GM23248 (cell line): ENCODE results near the gene PGA4.

Experiments used
- EZH2 ChIP-seq: fragments of 200-600 bp; sonication (generic); IDR thresholded peaks from 2 replicates; pipeline ENCODE4 v1.6.1; 2018; ENCODE audit warnings: antibody characterized with exemption, mild to moderate bottlenecking; ENCODE audit not compliant: insufficient read depth, poor library complexity, severe bottlenecking
- EZH2phosphoT487 ChIP-seq: fragments of 200-600 bp; sonication (generic); IDR thresholded peaks from 2 replicates; pipeline ENCODE4 v1.6.1; 2018; ENCODE audit warnings: antibody characterized with exemption, moderate library complexity, mild to moderate bottlenecking, low read depth; ENCODE audit not compliant: insufficient read depth

GRCh38 chr11:61264795-61265194, 42.6 kb downstream of the PGA4 start:
- TF ChIP-seq EZH2phosphoT487 (no peak), EZH2 (no peak)
